Measurements from ENCODE around the gene SMAD7.
A peak's percentile ranks its signal among the peaks of the same experiment; 100 is the strongest.

SMAD7 gene

GRCh38 chr18:48959921-48960920 lies 9.5 kb upstream of the SMAD7 start:
- no peak for DNase-seq (ENCODE audit: low spot score)

- DNase-seq (ENCODE audit: low spot score): no peak
These were observed 8.8 kb upstream of the SMAD7 start for GRCh38 chr18:48959551-48959920.

GRCh38 chr18:48958951-48959350 lies 8.2 kb upstream of the SMAD7 start:
- no peak for DNase-seq (ENCODE audit: low spot score)

- no peak for DNase-seq (ENCODE audit: low spot score)
These were observed 6.9 kb upstream of the SMAD7 start for GRCh38 chr18:48957616-48958015.

- DNase-seq (ENCODE audit: low spot score): no peak
These were observed 6.4 kb upstream of the SMAD7 start for GRCh38 chr18:48957136-48957535.

- DNase-seq (ENCODE audit: low spot score): no peak
These were observed 5.6 kb upstream of the SMAD7 start for GRCh38 chr18:48956356-48956755.

GRCh38 chr18:48955830-48956261 lies 5.1 kb upstream of the SMAD7 start:
- peak; percentile 79 for DNase-seq (ENCODE audit: low spot score)

- DNase-seq (ENCODE audit: low spot score): no peak
These were observed 4.4 kb upstream of the SMAD7 start for GRCh38 chr18:48954886-48955819.

- no peak for DNase-seq (ENCODE audit: low spot score)
These were observed 2.4 kb upstream of the SMAD7 start for GRCh38 chr18:48953104-48953706.

GRCh38 chr18:48952287-48953103 lies 1.7 kb upstream of the SMAD7 start:
- DNase-seq (ENCODE audit: low spot score): peak; percentile 83

GRCh38 chr18:48951448-48952286 lies 902 bp upstream of the SMAD7 start:
- peak; percentile 89 for DNase-seq (ENCODE audit: low spot score)

- DNase-seq (ENCODE audit: low spot score): peak; percentile 53
These were observed 894 bp downstream of the SMAD7 start for GRCh38 chr18:48949606-48950535.

- no peak for DNase-seq (ENCODE audit: low spot score)
These were observed 1.6 kb downstream of the SMAD7 start for GRCh38 chr18:48949050-48949605.

GRCh38 chr18:48948112-48949049 lies 2.4 kb downstream of the SMAD7 start:
- no peak for DNase-seq (ENCODE audit: low spot score)

- DNase-seq (ENCODE audit: low spot score): no peak
These were observed 3.2 kb downstream of the SMAD7 start for GRCh38 chr18:48947560-48947959.

- no peak for DNase-seq (ENCODE audit: low spot score)
These were observed 3.7 kb downstream of the SMAD7 start for GRCh38 chr18:48947092-48947491.

GRCh38 chr18:48946329-48946835 lies 4.4 kb downstream of the SMAD7 start:
- DNase-seq (ENCODE audit: low spot score): no peak

- DNase-seq (ENCODE audit: low spot score): no peak
These were observed 4.9 kb downstream of the SMAD7 start for GRCh38 chr18:48945953-48946217.

All from RKO (cell line).